ENCODE measurements around the gene HGFAC. TPM values are rescaled to one million over a fixed set of nuclear protein-coding genes. Genes with fewer than 3 reads are reported as not detected.

The HGFAC gene
- total and polyA plus RNA-seq, 10 of the 15 experiments (the other 5 are each of a cell fraction or from before 2014, with no cell fraction given): 0.38 TPM; not detected in 9

- intact Hi-C loops (cut with micrococcal nuclease; ENCODE audit: unreplicated experiment): no loop called here
- TF ChIP-seq TCF3 (IDR thresholded peaks at IDR 0.05; ENCODE audit: borderline replicate concordance, insufficient read depth, low read depth, low read length) (no peak), BHLHE40 (IDR thresholded peaks at IDR 0.05; ENCODE audit: borderline replicate concordance in 1 of 2, low read depth in 2 of 2, low read length in 1 of 2) (peak in 1 of 2 experiments; percentile 22; a peak in 1 of 4 replicates)
- no peaks in the 10 kb centered on the region for H3K36me3 ChIP-seq (ENCODE audit: control insufficient read depth in 2 of 2, insufficient read depth in 2 of 2, low read length in 1 of 2)
- ATAC-seq (peak; percentile 85), DNase-seq (ENCODE audit: low read depth, low spot score) (peak; percentile 4), FAIRE-seq (no peak)
- WGBS (ENCODE audit: insufficient coverage, insufficient replicate concordance, low lambda C conversion rate, missing lambda C conversion rate): 45% methylated on average over 19 of the region's 19 CpGs
- BruUV-seq (replicated peaks): no TSS peak
- no peaks in the 10 kb centered on the region for H3K9me3 ChIP-seq (replicated peaks; ENCODE audit: control insufficient read depth, insufficient read depth, low read length)
- in situ Hi-C loops (cut with MboI): no loop called here
- H3K79me2 ChIP-seq (ENCODE audit: control insufficient read depth, insufficient read depth, low read length): no peaks in the 10 kb centered on the region
- CTCF ChIA-PET: interaction anchor here (0.8 kb wide), 1 partner anchor 89 kb away, joined by 4 read pairs; no protein-coding TSS in a partner anchor
- H4K20me1 ChIP-seq (ENCODE audit: control insufficient read depth, insufficient read depth): no peaks in the 10 kb centered on the region
- H3K4me2 ChIP-seq (ENCODE audit: control insufficient read depth, insufficient read depth): no peak overlapping the region
- no peaks in the 10 kb centered on the region for H3K4me1 ChIP-seq (ENCODE audit: control insufficient read depth, insufficient read depth, low read length)
- H2AFZ ChIP-seq (ENCODE audit: control insufficient read depth, low read depth, low read length): no peak overlapping the region; the same call in 1 of the 2 replicates
- H3K27ac ChIP-seq (ENCODE audit: control insufficient read depth, insufficient read depth): no peak overlapping the region
- SMC1A ChIA-PET (ENCODE audit: uncharacterized antibody, unreplicated experiment): no interaction called here
- POLR2A ChIA-PET: interaction anchor here (0.6 kb wide), 1 partner anchor 88 kb away, joined by 3 read pairs; no protein-coding TSS in a partner anchor
- no peak overlapping the region for H3K9ac ChIP-seq (ENCODE audit: control insufficient read depth, insufficient read depth, low read length)
- H3K4me3 ChIP-seq: no peak overlapping the region
- RAD21 ChIA-PET (ENCODE audit: unreplicated experiment): no interaction called here
- no peaks in the 10 kb centered on the region for H3K27me3 ChIP-seq (replicated peaks in 1 of 2; ENCODE audit: control insufficient read depth in 2 of 2, insufficient read depth in 2 of 2, low read length in 1 of 2)
Measured at GRCh38 chr4:3436798-3437581, 4.8 kb upstream of the HGFAC start.

- no peaks in the 10 kb centered on the region for H3K79me2 ChIP-seq (ENCODE audit: control insufficient read depth, insufficient read depth, low read length)
- SMC1A ChIA-PET (ENCODE audit: uncharacterized antibody, unreplicated experiment): no interaction called here
- no peak for FAIRE-seq
Measured at GRCh38 chr4:3437582-3437936, 4.2 kb upstream of the HGFAC start.

More at GRCh38 chr4:3437582-3437936, 4.2 kb upstream of the HGFAC start:
- Histone ChIP-seq H3K4me2 (ENCODE audit: control insufficient read depth, insufficient read depth) (no peak overlapping the region), H3K36me3 (ENCODE audit: control insufficient read depth in 2 of 2, insufficient read depth in 2 of 2, low read length in 1 of 2) (no peaks in the 10 kb centered on the region), H3K4me1 (ENCODE audit: control insufficient read depth, insufficient read depth, low read length) (no peaks in the 10 kb centered on the region), H3K9ac (ENCODE audit: control insufficient read depth, insufficient read depth, low read length) (no peak overlapping the region), H4K20me1 (ENCODE audit: control insufficient read depth, insufficient read depth) (no peaks in the 10 kb centered on the region), H2AFZ (ENCODE audit: control insufficient read depth, low read depth, low read length) (no peak overlapping the region), H3K9me3 (replicated peaks; ENCODE audit: control insufficient read depth, insufficient read depth, low read length) (no peaks in the 10 kb centered on the region), H3K27ac (ENCODE audit: control insufficient read depth, insufficient read depth) (no peak overlapping the region), H3K27me3 (replicated peaks in 1 of 2; ENCODE audit: control insufficient read depth in 2 of 2, insufficient read depth in 2 of 2, low read length in 1 of 2) (no peaks in the 10 kb centered on the region), H3K4me3 (no peak overlapping the region)
- BruUV-seq (replicated peaks): no TSS peak
- ChIA-PET CTCF (interaction anchor here (0.8 kb wide), 1 partner anchor 89 kb away, joined by 4 read pairs; no protein-coding TSS in a partner anchor), POLR2A (interaction anchor here (0.6 kb wide), 1 partner anchor 89 kb away, joined by 3 read pairs; no protein-coding TSS in a partner anchor), RAD21 (ENCODE audit: unreplicated experiment) (interaction anchor here (1.0 kb wide), 1 partner anchor 91 kb away, joined by 3 read pairs; no protein-coding TSS in a partner anchor)
- intact Hi-C loops (cut with micrococcal nuclease; ENCODE audit: unreplicated experiment) (no loop called here), in situ Hi-C loops (cut with MboI) (no loop called here)
- ATAC-seq: no peak
- no peak for DNase-seq (ENCODE audit: low read depth, low spot score)
- 74% methylated on average over 9 of the region's 9 CpGs for WGBS (ENCODE audit: insufficient coverage, insufficient replicate concordance, low lambda C conversion rate, missing lambda C conversion rate)
- TF ChIP-seq POU2F2 (IDR thresholded peaks at IDR 0.05; ENCODE audit: borderline replicate concordance, low read depth, low read length) (no peak), WRNIP1 (IDR thresholded peaks at IDR 0.05; ENCODE audit: borderline replicate concordance, low read depth, low read length) (no peak), PML (IDR thresholded peaks at IDR 0.05; ENCODE audit: low read length) (no peak), CEBPB (IDR thresholded peaks at IDR 0.05; ENCODE audit: borderline replicate concordance in 1 of 2, low read depth in 2 of 2, low read length in 2 of 2) (no peak)

All from GM12878 (cell line).